Activated CD4-positive, alpha-beta T cell treated with anti-CD3 and anti-CD28 coated beads for 48 hours (primary cell): ENCODE data around the gene H19.
A peak's percentile ranks its signal among the peaks of the same experiment; 100 is the strongest.

ENCODE experiments used
- DNase-seq: peaks from one replicate; pipeline ENCODE4 v3.0.0-alpha.2; 2020

The H19 gene

DNA sequence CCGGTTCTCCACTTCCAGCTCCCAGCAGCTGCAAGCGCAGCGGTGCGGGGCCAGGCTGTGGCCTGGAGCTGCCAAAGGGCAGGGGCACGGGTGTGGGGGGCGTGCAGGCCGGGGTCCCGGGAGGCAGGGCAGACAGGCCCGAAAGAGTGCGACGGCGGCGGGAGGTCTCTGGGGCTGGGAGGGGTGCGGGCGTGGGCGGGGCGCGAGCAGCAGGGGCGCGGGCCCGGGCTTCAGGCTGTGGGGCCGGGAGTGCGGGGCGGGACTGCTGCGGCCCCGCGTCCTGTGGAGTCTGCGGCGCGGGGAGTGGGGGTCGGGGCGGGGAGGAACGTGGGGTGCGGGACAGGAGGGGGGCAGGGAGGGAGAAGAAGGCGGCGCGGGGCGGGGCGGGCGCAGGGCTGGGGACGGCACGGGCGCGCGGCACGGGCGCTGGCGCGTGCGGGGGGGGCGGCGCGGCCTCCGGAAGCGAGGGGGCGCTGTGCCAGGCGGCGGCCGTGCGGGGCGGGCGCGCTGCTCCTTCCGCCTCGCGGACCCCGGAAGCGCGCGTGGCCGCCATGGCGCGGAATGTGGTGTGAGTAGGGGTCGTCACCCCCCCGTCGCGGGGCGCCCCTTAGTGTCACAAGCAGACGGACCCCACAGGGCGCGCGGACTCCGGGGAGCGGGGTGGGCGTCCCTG, 50.7 kb downstream of the H19 start, which contains the start of gene MRPL23:
Gene MRPL23, plus strand, starts transcription at position 521 of the 673 bp plus-strand sequence. Its CDS starts 31 bp downstream, at position 552.
- DNase-seq = peak; percentile 51
